WTC11 (cell line): ENCODE measurements around the gene ST6GAL1. TPM values are rescaled to one million over a fixed set of nuclear protein-coding genes. Genes with fewer than 3 reads are reported as not detected.

Experiments
- ATAC-seq: fragments of 200-7000 bp; cut with Tn5 transposase; 2 replicates; pipeline ENCODE4 v1.10.0; 2021; ENCODE audit warnings: mild to moderate bottlenecking, moderate library complexity
- CTCF ChIA-PET: fragments of 300-600 bp; sonication (Branson Sonifier 250); formaldehyde crosslinking; loops from one replicate; lab custom pipeline; 2021; ENCODE audit warnings: antibody characterized with exemption; lab: Charles Lee
- POLR2A ChIA-PET: fragments of 350-600 bp; sonication (Branson Sonifier 250); formaldehyde crosslinking; loops from one replicate; lab custom pipeline; 2021; ENCODE audit warnings: antibody characterized with exemption; lab: Charles Lee
- DNase-seq: peaks from one replicate; pipeline ENCODE4 v3.0.0; 2021; ENCODE audit warnings: low spot score
- H3K27ac Mint-ChIP-seq: 2 replicates; pipeline ENCODE4 v1.8.0; 2021; ENCODE audit warnings: mixed read lengths
- H3K27me3 Mint-ChIP-seq: 2 replicates; pipeline ENCODE4 v1.8.0; 2021; ENCODE audit warnings: low read depth, mild to moderate bottlenecking, moderate library complexity, mixed read lengths
- H3K36me3 Mint-ChIP-seq: 2 replicates; pipeline ENCODE4 v1.8.0; 2021; ENCODE audit warnings: mixed read lengths
- H3K4me1 Mint-ChIP-seq: 2 replicates; pipeline ENCODE4 v1.8.0; 2022; ENCODE audit warnings: mixed read lengths
- H3K4me3 Mint-ChIP-seq: 2 replicates; pipeline ENCODE4 v1.8.0; 2021; ENCODE audit warnings: mild to moderate bottlenecking, moderate library complexity, mixed read lengths
- H3K9me3 Mint-ChIP-seq: 2 replicates; pipeline ENCODE4 v1.8.0; 2021; ENCODE audit warnings: mixed read lengths
- CBFB ChIP-seq: sonication (generic); formaldehyde crosslinking; IDR thresholded peaks from 2 replicates; pipeline ENCODE4 v1.8.1; 2022; ENCODE audit warnings: mild to moderate bottlenecking, low read depth, missing genetic modification reagents
- CDX4 ChIP-seq: fragments of 250-450 bp; sonication (Bioruptor Pico); IDR thresholded peaks from 2 replicates; pipeline ENCODE4 v1.9.0; 2021; ENCODE audit warnings: moderate library complexity, mild to moderate bottlenecking, inconsistent platforms, borderline replicate concordance
- CREB1 ChIP-seq: sonication (generic); formaldehyde crosslinking; IDR thresholded peaks from 2 replicates; pipeline ENCODE4 v1.8.0; 2023; ENCODE audit warnings: mild to moderate bottlenecking, missing genetic modification reagents
- CTCF ChIP-seq: fragments of 200-600 bp; IDR thresholded peaks from 2 replicates; pipeline ENCODE4 v1.8.0; 2022; ENCODE audit warnings: antibody characterized with exemption
- ETV6 ChIP-seq: sonication (generic); formaldehyde crosslinking; IDR thresholded peaks from 2 replicates; pipeline ENCODE4 v1.8.1; 2022; ENCODE audit warnings: mild to moderate bottlenecking, missing genetic modification reagents
- FOXK1 ChIP-seq: sonication (generic); formaldehyde crosslinking; IDR thresholded peaks from 2 replicates; pipeline ENCODE4 v1.8.0; 2022; ENCODE audit warnings: mild to moderate bottlenecking, moderate library complexity, missing genetic modification reagents
- JAZF1 ChIP-seq: fragments of 250-450 bp; sonication (Bioruptor Pico); IDR thresholded peaks from 2 replicates; pipeline ENCODE4 v1.9.0; 2021; ENCODE audit warnings: moderate library complexity, mild to moderate bottlenecking, inconsistent platforms
- JUN ChIP-seq: sonication (generic); formaldehyde crosslinking; IDR thresholded peaks from 2 replicates; pipeline ENCODE4 v1.8.0; 2023; ENCODE audit warnings: mild to moderate bottlenecking, missing genetic modification reagents
- NFATC4 ChIP-seq: fragments of 250-450 bp; sonication (Bioruptor Pico); IDR thresholded peaks from 2 replicates; pipeline ENCODE4 v1.9.0; 2021; ENCODE audit warnings: mild to moderate bottlenecking
- NR2C2 ChIP-seq: sonication (generic); formaldehyde crosslinking; IDR thresholded peaks from 2 replicates; pipeline ENCODE4 v1.8.0; 2022; ENCODE audit warnings: mild to moderate bottlenecking, missing genetic modification reagents
- RORB ChIP-seq: fragments of 250-450 bp; sonication (Bioruptor Pico); IDR thresholded peaks from 2 replicates; pipeline ENCODE4 v1.9.0; 2021; ENCODE audit warnings: mild to moderate bottlenecking
- SOX15 ChIP-seq: fragments of 250-450 bp; sonication (Bioruptor Pico); IDR thresholded peaks from 2 replicates; pipeline ENCODE4 v1.9.0; 2021; ENCODE audit warnings: mild to moderate bottlenecking
- SP1 ChIP-seq: sonication (generic); formaldehyde crosslinking; conservative IDR thresholded peaks from 2 replicates; pipeline ENCODE4 v1.8.1; 2022; ENCODE audit warnings: missing genetic modification reagents
- TCF7 ChIP-seq: sonication (generic); formaldehyde crosslinking; IDR thresholded peaks from 2 replicates; pipeline ENCODE4 v1.8.0; 2022; ENCODE audit warnings: mild to moderate bottlenecking, low read depth, missing genetic modification reagents, moderate library complexity
- TEAD1 ChIP-seq: sonication (generic); formaldehyde crosslinking; IDR thresholded peaks from 2 replicates; pipeline ENCODE4 v1.8.0; 2022; ENCODE audit warnings: mild to moderate bottlenecking, missing genetic modification reagents
- TP53 ChIP-seq: sonication (generic); formaldehyde crosslinking; IDR thresholded peaks from 2 replicates; pipeline ENCODE4 v1.8.1; 2023; ENCODE audit warnings: mild to moderate bottlenecking, missing genetic modification reagents
- ZNF396 ChIP-seq: fragments of 250-450 bp; sonication (Bioruptor Pico); IDR thresholded peaks from 2 replicates; pipeline ENCODE4 v1.8.0; 2021; ENCODE audit warnings: mild to moderate bottlenecking, moderate library complexity, borderline replicate concordance
- ZNF423 ChIP-seq: fragments of 250-450 bp; sonication (Bioruptor Pico); IDR thresholded peaks from 2 replicates; pipeline ENCODE4 v2.1.2; 2022; ENCODE audit warnings: mild to moderate bottlenecking, moderate library complexity
- ZNF425 ChIP-seq: fragments of 250-450 bp; sonication (Bioruptor Pico); conservative IDR thresholded peaks from 2 replicates; pipeline ENCODE4 v1.9.0; 2021; ENCODE audit warnings: mild to moderate bottlenecking
- total RNA-seq: library from RNA; stranded (reverse); gene quantifications from 3 replicates; pipeline ENCODE4 v1.2.3, GENCODE V29; 2021
- TF ChIP-seq, protein P1 (sequence below): sonication (generic); formaldehyde crosslinking; conservative IDR thresholded peaks from 2 replicates; pipeline ENCODE4 v1.8.1; 2023; ENCODE audit warnings: mild to moderate bottlenecking, low read depth, missing genetic modification reagents, moderate library complexity
- TF ChIP-seq, protein P2 (sequence below): sonication (generic); formaldehyde crosslinking; IDR thresholded peaks from 2 replicates; pipeline ENCODE4 v1.8.0; 2023; ENCODE audit warnings: missing genetic modification reagents
- TF ChIP-seq, protein P3 (sequence below): sonication (generic); formaldehyde crosslinking; IDR thresholded peaks from 2 replicates; pipeline ENCODE4 v1.8.1; 2022; ENCODE audit warnings: mild to moderate bottlenecking, missing genetic modification reagents, moderate library complexity, borderline replicate concordance
- TF ChIP-seq, protein P4 (sequence below): sonication (generic); formaldehyde crosslinking; IDR thresholded peaks from 2 replicates; pipeline ENCODE4 v1.8.1; 2022; ENCODE audit warnings: low read depth, mild to moderate bottlenecking, moderate library complexity, missing genetic modification reagents, borderline replicate concordance
- TF ChIP-seq, protein P5 (sequence below): fragments of 250-450 bp; sonication (Bioruptor Pico); IDR thresholded peaks from 2 replicates; pipeline ENCODE4 v1.8.0; 2021; ENCODE audit warnings: mild to moderate bottlenecking

The ST6GAL1 gene
- total RNA-seq, 1 experiment from 2014 or later: 87.5 TPM

DNA sequence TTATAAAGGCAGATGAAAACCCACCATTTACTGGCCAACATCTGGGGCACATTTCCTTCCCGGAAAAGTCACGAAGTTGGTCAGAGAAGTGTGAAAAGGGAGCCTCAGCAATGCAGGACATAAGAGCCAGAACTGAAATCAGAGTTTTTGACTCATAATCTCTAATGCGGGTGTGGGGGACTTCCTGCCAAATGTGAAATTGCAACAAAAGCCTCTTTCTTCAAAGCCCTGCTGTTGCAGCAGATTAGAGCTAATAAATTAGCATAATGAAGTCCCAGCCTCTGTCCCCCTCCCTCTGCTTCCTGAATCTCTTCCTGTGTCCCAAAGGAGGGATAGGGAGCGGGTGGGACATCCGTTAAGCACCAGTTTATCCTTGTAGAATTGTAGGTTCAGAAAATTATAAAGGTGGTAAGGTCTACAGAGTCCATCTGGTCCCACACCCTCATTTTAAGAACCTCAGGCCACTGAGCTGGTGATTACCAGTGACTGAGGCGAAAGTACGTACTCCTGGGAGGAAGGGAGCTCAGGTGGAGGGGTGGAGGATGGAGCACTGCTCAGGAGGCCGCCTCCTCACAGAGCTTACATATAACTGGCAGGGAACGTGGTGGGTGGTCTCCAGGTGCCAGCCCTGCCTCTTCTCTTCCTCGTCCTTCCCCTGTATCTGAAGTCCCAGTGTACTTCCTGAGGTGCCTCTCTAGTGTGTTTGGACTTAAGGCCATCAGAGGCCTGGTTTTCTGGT is 35.0 kb downstream of the ST6GAL1 start:
- ChIA-PET POLR2A (interaction anchor here (0.6 to 1.1 kb wide), 3 partner anchors 9 to 182 kb away, joined by 3 to 4 read pairs (median 3); partner anchors contain the start of gene EIF4A2), CTCF (interaction anchor here (0.7 to 4.8 kb wide), 6 partner anchors 9 to 200 kb away, joined by 3 to 20 read pairs (median 4); partner anchors contain the start of gene RPL39L)
- DNase-seq: peak; percentile 38
- H3K36me3 Mint-ChIP-seq: peaks cover 33% of the 10 kb centered on the region
- TF ChIP-seq, protein P1, sequence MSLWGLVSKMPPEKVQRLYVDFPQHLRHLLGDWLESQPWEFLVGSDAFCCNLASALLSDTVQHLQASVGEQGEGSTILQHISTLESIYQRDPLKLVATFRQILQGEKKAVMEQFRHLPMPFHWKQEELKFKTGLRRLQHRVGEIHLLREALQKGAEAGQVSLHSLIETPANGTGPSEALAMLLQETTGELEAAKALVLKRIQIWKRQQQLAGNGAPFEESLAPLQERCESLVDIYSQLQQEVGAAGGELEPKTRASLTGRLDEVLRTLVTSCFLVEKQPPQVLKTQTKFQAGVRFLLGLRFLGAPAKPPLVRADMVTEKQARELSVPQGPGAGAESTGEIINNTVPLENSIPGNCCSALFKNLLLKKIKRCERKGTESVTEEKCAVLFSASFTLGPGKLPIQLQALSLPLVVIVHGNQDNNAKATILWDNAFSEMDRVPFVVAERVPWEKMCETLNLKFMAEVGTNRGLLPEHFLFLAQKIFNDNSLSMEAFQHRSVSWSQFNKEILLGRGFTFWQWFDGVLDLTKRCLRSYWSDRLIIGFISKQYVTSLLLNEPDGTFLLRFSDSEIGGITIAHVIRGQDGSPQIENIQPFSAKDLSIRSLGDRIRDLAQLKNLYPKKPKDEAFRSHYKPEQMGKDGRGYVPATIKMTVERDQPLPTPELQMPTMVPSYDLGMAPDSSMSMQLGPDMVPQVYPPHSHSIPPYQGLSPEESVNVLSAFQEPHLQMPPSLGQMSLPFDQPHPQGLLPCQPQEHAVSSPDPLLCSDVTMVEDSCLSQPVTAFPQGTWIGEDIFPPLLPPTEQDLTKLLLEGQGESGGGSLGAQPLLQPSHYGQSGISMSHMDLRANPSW: no peak
- TF ChIP-seq, protein P2, sequence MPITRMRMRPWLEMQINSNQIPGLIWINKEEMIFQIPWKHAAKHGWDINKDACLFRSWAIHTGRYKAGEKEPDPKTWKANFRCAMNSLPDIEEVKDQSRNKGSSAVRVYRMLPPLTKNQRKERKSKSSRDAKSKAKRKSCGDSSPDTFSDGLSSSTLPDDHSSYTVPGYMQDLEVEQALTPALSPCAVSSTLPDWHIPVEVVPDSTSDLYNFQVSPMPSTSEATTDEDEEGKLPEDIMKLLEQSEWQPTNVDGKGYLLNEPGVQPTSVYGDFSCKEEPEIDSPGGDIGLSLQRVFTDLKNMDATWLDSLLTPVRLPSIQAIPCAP: no peak
- TF ChIP-seq TP53 (no peak), JUN (CRISPR knock-in tag) (no peak), SP1 (CRISPR knock-in tag) (0 out of 2 replicates have a peak, but pooled peaks have one; percentile 7), NFATC4 (no peak), RORB (no peak), CTCF (no peak), CBFB (CRISPR knock-in tag) (no peak), CDX4 (no peak), ETV6 (CRISPR knock-in tag) (0 out of 2 replicates have a peak, but pooled peaks have one; percentile 14)
- no peaks in the 10 kb centered on the region for H3K27me3 Mint-ChIP-seq
- ATAC-seq: peak; percentile 58
- H3K9me3 Mint-ChIP-seq: no peaks in the 10 kb centered on the region
- H3K4me3 Mint-ChIP-seq: peak overlapping the region; percentile 39
- peak overlapping the region; percentile 98 for H3K27ac Mint-ChIP-seq
- peaks cover 78% of the 10 kb centered on the region for H3K4me1 Mint-ChIP-seq

DNA sequence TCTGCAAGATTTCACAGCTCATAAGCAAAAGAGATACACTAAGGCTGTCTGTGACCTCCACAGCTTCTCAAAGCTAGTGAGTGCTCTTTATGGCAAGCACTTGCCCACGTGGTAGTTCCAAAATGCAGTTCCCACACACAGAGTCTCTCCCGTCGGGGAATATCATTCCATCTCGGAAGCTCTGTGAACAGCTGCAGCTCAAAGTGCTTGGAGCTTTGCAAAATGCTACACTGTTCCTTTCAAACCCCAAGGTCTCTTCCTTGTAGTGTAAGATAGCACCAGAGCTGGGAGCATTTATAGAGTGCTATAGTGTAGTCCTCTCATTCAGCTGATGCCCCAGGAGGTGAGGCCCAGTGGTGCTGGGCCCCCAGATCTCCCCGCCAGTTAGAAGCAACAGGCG is 36.1 kb downstream of the ST6GAL1 start:
- ChIA-PET POLR2A (interaction anchor here (0.9 to 1.1 kb wide), 2 partner anchors 28 to 183 kb away, joined by 3 read pairs; partner anchors contain the start of gene EIF4A2), CTCF (interaction anchor here (0.6 to 4.8 kb wide), 4 partner anchors 11 to 194 kb away, joined by 3 to 20 read pairs (median 6); no protein-coding TSS in a partner anchor)
- Mint-ChIP-seq H3K4me3 (no peak overlapping the region; the same call in 1 of the 2 replicates), H3K36me3 (peaks cover 42% of the 10 kb centered on the region), H3K4me1 (peaks cover 71% of the 10 kb centered on the region), H3K9me3 (no peaks in the 10 kb centered on the region), H3K27me3 (no peaks in the 10 kb centered on the region), H3K27ac (peak overlapping the region; percentile 98)
- ATAC-seq: no peak
- DNase-seq: no peak
- TF ChIP-seq SOX15 (no peak), TCF7 (no peak), CREB1 (CRISPR knock-in tag) (no peak), ZNF396 (CRISPR knock-in tag) (no peak), FOXK1 (no peak), ZNF423 (CRISPR knock-in tag) (no peak), TEAD1 (no peak), JAZF1 (CRISPR knock-in tag) (no peak), NR2C2 (CRISPR knock-in tag) (no peak), ZNF425 (no peak)
- TF ChIP-seq, protein P3, sequence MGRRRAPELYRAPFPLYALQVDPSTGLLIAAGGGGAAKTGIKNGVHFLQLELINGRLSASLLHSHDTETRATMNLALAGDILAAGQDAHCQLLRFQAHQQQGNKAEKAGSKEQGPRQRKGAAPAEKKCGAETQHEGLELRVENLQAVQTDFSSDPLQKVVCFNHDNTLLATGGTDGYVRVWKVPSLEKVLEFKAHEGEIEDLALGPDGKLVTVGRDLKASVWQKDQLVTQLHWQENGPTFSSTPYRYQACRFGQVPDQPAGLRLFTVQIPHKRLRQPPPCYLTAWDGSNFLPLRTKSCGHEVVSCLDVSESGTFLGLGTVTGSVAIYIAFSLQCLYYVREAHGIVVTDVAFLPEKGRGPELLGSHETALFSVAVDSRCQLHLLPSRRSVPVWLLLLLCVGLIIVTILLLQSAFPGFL (CRISPR knock-in tag): no peak
- TF ChIP-seq, protein P4, sequence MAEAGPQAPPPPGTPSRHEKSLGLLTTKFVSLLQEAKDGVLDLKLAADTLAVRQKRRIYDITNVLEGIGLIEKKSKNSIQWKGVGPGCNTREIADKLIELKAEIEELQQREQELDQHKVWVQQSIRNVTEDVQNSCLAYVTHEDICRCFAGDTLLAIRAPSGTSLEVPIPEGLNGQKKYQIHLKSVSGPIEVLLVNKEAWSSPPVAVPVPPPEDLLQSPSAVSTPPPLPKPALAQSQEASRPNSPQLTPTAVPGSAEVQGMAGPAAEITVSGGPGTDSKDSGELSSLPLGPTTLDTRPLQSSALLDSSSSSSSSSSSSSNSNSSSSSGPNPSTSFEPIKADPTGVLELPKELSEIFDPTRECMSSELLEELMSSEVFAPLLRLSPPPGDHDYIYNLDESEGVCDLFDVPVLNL (CRISPR knock-in tag): no peak
- TF ChIP-seq, protein P5, sequence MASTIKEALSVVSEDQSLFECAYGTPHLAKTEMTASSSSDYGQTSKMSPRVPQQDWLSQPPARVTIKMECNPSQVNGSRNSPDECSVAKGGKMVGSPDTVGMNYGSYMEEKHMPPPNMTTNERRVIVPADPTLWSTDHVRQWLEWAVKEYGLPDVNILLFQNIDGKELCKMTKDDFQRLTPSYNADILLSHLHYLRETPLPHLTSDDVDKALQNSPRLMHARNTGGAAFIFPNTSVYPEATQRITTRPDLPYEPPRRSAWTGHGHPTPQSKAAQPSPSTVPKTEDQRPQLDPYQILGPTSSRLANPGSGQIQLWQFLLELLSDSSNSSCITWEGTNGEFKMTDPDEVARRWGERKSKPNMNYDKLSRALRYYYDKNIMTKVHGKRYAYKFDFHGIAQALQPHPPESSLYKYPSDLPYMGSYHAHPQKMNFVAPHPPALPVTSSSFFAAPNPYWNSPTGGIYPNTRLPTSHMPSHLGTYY: no peak
